ENCODE results near the gene SMARCA2.
A peak's percentile ranks its signal among the peaks of the same experiment; 100 is the strongest.

Gene SMARCA2

DNA sequence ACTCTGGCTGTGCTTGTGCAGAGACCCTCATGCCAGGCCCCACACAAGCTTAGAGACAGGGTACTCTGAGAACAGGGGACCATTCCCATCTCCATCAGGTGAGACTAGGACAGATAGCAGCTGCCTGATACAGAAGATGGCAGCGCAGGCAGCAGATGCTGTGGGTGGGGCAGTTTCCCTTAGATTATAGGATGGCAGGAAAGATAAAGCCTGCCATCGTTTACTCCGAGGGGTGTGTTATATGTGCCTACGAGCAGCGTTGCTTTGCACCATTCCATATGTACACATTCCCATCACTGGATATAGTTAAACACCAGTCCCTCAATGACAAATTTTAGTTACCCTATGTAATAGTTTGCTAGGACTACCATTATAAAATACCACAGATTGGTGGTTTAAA is 135.2 kb downstream of the SMARCA2 start:
- DNase-seq, result no peak

DNA sequence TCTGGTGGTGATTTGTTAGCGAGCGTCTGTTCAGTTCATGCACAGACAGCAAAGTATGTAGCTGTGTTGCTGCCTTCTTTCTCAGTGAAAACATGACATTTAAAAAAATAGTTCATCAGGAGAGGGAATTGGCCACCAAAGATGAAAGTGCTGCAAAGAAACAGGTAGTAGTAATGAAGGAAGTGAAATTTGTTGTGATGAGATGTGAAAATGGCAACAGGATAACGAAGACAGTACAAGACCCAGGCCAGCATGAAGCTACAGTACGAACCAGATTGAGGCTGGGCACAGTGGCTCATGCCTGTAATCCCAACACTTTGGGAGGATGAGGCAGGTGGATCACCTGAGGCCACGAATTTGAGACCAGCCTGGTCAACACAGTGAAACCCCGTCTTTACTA is 136.0 kb downstream of the SMARCA2 start:
- no peak for DNase-seq

DNA sequence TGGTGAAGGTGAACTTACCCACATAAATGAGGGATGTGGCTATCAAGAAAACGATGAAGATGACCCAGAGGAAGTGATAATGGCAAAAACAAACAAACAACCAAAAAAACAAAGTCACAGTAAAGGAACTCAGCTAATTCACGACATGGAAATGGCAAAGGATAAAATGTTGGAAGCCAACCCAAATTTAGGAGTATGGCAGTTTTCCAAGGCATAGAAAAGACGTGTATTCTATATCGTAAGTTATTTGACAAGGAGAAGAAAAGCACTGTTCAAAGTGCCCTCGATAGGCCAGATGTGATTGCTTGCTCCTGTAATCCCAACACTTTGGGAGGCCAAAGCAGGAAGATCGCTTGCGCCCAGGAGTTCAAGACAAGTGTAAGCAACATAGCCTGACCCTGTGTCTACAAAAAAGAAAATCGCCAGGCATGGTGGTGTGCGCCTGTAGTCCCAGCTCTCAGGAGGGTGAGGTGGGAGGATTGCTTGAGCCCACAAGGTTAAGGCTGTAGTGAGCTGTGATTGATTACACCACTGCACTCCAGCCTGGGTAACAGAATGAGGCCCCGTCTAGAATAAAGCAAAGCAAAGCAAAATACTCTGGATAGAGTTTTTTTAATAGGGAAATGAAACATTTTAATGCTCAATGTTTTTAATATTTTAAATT is 138.0 kb downstream of the SMARCA2 start:
- no peak for DNase-seq

DNA sequence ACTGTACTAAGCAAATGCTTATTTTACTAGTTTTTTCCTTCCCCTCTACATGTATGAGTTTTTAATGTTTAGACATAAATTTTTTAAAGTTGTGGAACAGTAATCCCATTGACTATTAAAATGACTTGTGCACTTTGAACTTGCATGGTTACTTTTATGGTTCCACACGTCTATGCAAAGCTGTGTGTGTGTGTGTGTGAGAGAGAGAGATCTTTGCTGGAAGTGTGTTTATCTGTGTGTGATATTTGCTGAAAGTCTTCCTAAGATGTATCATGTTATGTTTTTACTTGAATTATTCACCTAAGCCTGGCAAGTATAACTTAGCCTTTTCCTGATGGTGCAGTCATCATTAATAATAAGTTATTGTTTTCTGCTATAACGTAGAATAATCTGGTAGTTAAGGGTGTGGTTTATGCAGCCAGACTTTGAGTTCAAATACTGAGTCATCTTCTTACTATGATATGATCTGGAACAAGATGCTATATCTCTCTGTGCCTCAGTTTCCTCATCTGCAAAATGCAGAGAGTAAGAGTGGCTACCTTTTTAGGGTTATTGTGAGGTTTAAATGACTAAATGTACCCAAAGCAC is 138.6 kb downstream of the SMARCA2 start:
- no peak for DNase-seq

DNA sequence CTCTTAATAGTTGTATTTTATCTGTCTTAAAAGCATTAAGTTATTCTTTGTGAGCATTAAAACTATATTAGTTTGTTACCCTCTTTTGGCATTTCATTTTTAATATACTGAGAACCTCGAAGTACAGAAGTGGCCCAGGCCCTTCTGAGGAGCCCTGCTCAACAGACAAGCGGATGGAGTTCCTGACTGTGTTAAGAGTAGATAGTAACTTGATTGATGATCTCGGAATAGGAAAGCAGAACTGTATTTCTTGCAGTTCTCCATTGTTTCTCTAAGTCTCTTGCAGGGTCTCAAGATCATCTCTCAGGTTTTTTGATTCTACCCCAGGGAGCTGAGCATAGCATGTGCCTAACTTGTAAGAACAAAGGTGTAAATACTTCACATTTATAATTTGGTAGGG is 139.6 kb downstream of the SMARCA2 start:
- DNase-seq, result no peak

DNA sequence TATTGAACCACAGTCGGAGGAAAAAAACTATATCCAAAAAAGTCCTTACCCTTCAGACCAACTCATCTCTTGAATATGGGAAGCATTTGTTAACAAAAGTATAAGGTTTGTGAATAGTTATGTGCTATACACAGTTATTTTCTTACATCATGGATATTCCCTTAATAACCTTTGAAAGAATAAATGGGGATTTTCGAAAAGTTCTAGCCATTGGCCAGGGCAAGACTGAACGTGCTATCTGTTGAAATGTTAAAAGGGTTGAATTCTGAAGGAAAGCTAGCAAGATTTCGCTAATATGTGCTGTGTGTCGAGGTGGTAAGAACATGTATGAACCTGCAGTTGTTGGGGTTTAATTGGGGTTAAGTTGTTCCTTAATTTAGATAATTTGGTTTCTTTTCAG is 140.8 kb downstream of the SMARCA2 start:
- DNase-seq, result no peak

DNA sequence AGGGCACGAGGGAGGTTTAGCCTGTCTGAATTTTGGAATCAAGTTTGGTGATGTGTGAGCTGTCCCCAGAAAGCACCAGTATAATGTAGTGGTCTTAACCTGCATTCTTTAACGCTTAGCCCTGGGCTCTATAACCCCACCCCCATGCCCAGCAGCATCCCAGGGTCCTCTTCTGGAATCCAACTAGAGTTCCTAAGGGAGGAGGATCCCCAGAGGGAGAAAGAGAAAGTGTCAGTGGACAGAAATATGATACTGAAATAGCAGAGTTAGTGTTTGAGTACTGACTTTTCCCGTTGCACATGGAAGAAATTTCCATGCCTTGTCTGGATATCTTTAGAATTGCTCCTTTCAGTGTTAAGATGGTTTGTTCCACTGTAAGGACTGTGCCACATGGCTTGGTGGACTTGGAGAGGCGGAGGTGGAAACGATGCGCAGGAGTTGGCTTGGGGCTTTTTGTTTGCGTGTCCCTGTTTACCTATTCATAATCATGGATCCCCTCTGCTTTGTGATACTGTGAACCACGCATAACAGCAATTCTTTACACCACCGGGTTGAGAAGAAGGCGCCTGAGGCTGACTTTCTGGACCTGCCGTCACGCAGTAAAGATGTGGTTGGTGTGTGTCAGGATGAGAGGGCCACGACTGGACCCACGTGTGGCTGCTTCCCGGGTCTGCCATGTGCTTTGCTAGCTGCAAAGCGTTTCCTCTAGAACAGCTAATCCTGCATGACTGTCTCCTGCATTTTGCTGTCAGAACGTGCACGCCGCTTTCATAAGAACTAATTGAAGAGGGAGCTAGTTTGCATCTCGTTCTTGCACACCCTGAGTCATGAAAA is 142.3 kb downstream of the SMARCA2 start:
- DNase-seq, result peak; percentile 76

DNA sequence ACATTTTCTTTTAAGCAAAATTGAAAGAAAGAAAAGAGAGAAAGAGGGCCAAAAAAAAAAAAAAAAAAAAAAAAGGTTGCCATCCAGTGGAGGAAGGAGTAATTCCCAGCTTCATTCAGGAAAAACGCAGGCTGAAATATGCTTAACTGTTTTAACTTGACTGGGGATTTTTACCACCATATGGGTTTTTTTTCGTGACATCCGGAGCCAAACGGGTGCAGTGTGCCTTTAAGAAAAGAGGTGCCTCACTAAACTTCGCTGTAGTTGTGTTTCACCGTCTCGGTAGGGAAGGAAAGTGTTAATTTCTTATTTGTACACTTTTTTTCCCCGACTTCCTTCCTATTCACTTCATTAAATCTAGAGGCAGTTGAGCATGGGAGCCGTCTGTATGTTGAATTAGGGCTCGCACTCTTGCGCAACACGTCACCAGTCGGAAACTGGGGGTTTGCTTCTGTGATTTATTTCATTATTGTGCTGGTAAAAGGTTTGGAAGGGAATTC is 143.0 kb downstream of the SMARCA2 start:
- peak; percentile 27 for DNase-seq

DNA sequence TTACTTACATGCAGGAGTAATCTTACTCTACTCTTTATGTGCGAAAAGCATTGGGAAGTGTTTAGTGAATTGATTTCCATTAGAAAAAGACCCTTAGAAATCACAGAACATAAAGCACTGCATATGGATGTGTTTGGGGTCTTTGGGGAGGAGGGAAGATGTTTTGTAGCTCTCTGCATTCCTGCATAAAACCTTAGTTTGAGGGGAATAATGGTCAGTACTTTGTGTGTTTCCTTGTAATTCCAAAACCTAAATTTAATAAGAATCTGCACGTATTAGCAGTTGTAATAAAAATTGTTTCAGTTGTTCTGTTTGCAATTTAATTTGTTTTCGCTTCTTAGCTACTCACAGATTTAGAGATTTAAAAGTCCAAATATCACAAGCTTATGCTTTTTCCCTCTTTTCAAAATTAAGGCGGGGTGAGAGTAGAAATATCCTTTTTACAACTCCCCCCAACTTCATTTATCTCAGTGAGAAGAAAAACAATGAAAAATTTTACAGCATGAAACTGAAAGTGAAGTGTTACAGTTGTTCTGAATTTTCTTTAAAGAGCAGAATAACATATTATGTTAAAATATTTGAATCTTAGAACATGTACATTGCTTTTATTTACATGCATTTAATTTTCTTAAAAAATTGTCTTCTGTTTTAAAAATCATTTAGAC is 143.8 kb downstream of the SMARCA2 start:
- no peak for DNase-seq

DNA sequence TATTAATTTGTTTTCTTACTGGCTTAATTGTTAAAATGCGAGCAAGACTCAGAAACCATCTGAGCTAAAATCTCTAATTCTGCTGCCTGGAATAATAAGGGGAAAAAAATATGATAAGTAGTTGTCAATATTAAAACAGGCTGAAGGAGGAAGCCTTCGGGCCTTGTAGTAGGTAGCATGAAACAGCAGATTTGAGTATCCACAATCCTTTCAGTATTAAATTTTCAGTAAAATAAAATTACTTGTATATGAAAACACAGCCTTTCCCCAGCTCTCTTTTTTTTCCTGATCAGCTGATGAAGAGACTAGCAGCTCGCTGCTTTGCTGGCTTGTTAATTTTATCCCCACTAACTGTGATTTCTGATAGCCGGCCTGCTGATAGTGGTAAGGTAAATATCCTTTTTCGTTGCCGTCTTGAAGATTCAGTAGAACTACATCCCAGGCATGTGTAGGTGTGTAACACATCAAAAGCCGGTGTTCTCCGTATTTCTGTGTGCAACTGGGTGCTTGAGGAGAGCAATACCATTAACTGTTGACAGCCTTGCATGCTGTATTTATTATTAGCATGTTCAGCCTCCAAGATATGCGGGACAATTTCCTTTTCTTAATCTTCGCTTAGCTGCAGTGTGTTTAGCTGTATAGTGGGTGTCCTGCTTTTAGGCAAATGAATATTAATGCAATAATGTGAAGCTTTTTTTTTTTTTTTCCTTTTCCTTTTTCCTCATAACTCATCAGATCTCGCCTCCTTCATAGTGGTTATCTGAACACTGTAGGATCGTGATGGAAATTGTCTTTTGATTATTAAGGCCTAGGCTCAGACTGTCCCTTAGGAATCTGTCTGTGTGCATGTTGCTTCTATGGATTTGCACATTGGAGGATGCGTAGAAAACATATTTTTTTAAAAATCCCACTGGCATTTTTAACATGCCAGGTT is 144.6 kb downstream of the SMARCA2 start:
- no peak for DNase-seq

DNA sequence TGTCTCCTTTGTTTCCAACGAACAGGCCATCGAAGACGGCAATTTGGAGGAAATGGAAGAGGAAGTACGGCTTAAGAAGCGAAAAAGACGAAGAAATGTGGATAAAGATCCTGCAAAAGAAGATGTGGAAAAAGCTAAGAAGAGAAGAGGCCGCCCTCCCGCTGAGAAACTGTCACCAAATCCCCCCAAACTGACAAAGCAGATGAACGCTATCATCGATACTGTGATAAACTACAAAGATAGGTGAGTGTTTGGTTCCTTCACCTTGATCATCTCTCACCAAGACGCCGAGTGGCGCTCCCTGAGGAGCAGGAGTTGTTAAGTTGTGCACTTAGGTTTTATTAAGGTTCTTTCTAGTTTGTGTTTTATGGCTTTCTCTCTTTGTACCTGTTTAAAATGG is 146.5 kb downstream of the SMARCA2 start:
- no peak for DNase-seq

DNA sequence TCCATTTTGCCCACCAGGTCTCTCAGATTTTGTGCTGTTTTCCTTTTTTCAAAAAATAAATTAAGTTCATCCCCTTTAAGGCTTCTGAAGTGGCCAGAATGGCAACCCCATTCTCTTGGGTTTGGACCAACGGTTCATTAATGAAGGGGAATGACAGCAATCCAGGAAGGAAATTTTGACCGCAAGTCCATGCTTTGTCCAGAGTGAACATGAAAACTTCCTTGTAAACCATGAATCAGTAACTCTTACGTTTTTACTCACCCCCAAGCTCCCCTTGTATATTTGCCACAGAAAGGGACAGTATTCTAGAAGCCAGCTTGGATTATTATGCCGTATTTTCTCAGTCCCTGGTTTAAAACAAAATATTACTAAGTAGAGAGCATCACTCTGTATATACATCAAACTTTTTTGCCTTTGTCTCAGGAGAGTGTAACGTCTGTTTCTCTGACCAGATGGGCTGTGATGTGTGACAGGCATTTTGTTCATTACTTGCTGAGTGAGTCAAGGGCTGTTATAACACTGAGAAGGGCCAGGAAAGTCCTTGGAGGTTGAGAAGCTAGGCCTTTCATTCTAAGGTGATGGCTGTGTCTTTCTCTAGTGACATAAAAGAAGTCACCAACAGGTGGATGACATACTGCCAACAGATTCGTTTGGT is 148.2 kb downstream of the SMARCA2 start:
- DNase-seq, result no peak

DNA sequence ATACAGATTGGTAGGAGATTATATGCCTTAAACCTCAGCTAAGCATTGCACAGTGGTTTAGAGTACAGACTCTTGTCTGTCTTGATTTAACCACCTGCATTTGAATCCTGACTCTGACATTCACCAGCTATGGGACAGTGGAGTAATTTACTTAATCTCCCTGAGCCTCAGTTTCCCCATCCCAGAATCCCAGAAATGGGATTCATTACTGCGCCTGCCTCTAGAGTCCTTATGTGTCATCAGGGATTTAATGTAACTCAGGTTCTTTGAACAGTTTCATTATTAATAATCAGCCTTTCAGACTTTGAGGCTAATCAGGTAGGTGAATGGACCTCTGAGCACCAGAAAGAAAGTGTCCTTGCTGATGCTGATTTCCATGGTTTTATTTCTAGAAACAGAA is 149.1 kb downstream of the SMARCA2 start:
- DNase-seq, result no peak

DNA sequence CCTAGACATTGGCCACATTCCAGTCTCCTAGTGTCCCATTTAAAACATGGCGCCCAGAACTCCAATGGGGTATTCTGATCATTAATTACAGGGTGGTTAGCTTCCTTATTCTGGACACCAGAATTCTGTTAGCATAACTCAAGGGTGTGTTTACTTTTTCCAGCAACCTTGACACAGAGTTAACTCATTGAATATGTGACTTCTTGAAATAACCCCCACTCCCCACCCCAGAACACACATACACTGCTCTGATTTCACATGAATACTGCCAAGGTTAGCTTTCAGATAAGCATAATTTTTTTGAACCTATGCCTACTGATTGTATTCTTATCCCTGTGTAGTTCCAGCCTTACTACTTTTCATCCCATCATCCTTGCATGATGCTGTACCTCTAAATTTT is 151.1 kb downstream of the SMARCA2 start:
- DNase-seq, result no peak

DNA sequence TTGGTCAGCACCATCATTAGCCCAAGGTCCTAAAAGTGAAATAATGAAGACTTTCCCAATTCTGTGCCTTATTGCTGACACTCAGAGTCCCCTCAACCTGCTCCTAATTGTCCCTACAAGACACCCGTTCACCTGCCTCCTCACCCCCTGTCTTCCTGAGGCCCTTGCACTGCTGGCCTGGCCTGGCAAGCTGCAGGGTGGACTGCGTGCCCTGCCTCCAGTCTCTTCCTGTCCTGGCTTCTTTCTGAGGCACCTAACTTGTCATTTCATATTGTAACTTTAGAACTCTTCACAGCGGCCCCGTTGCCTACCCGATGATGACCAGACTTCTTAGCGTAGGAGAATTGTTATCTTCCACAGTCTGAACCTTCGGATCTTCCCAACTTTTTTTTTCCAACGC is 153.9 kb downstream of the SMARCA2 start:
- no peak for DNase-seq

DNA sequence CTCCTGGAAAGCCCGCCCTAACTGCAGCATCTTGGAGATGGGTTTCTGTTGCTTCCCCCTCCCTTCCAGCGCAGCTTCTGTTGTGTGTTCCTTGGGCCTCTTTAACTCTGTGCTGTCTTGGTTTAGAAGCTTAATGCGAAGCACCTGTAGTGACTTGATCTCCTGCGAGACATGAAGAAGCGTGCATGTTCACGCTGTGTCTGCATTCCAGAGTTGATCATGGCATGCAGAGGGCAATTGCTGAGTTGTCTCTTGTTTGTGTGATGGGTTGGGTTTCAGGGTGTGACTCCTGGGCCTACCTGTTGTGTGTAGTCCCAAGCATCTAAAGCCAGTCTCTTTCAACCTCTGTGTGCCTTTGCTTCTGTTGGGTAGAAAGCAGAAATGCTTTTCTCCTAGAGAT is 155.6 kb downstream of the SMARCA2 start:
- DNase-seq, result no peak

DNA sequence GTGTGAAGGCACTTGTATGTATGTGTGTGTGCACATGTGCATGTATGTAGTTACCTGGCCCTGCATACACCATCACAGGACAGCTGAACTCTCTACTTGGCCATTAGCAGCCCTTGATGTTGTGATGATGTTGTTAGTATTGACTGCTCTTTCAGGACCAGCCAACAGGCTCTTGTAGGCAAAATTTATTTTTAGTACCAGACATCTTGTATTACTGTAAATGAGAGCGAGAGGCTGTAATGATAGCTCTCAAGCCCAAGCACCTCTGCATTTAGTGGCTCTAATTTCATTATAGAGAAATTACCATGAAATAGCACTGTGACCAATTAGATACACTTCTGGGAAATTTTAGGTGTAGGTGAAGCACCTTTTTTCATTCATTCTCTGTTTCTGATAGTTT is 158.0 kb downstream of the SMARCA2 start:
- DNase-seq, result no peak

DNA sequence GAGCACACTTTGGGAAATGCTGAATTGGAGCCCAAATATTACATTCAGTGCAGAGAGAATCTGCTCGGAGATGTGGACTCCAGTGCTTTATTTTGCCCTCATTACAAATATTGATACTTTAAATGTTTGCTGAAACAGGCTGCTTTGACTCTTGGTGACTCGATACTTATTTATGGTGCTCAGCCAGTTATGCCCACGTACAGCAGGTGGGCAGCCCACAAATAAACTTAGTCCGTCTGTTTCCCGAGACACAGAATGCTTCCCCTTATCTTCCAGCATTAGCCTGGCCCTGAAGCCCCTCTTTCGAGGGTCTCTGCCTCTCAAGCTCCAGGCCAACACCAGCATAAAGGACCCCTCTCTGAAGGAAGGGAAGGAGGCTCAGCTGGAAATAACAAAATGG is 158.7 kb downstream of the SMARCA2 start:
- no peak for DNase-seq

DNA sequence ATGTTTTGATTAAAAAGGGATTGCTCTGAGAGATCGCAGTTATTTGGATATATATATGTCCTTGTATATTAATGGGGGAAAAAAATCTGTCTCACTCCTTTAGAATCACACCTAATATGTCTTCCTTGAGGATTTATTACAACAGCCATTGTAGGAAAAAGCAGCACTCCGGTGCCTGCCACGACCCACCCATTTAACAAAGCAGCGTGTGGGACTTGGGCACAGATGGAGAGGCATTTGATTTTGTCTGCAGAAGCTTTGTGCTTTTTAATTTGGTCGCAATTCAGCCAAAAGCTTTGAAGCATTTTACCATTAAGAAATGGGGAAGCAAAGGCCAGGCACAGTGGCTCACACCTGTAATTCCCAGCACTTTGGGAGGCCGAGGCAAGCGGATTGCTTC is 159.2 kb downstream of the SMARCA2 start:
- no peak for DNase-seq

DNA sequence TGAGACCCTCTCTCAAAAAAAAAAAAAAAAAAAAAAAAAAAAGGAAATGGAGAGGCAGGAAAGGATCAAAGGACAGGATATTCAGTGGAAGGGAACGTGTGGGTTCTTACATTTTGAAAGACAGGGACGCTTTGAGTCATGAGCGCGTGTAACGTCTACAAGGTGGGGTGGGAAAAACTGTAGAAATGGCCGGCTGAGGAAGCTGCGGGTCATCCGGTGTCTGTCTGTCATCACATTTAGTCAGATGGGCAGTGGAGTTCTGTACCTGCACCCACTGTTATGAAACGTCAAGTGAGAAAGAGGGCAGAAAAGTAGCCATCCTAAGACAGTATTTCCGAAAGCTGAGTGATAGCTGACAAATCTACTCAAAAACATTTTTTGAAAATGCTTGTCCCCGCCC is 159.8 kb downstream of the SMARCA2 start:
- DNase-seq, result no peak

DNA sequence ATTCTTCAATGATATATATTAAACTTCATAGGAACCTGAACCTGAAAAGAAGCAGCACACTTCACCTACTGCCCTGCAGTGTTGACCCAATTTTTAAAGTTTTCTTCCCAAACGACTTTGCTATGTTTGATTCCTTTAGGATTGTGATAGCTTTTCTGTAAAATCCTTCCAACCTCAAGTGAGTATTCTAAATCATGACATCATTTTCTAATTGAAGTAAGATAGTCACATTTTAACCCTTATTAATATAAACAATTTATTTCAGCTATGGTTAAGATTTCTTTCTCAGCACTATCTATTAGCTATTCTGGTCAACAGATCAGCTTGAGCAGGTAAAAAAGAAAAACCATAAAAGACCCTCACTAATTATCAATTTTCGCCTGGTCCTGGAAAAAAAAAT is 162.0 kb downstream of the SMARCA2 start:
- DNase-seq, result no peak

All from stimulated activated CD4-positive, alpha-beta T cell treated with anti-CD3 and anti-CD28 coated beads, Interleukin-1b, Interleukin-23, amount 100 ng/mL, for 48 hours (primary cell).